Left lung (tissue), 10 donors: ENCODE data around the gene STAC2. TPM values are rescaled to one million over a fixed set of nuclear protein-coding genes. Genes with fewer than 3 reads are reported as not detected.

Experiments
- ATAC-seq: fragments of 200-7000 bp; cut with Tn5 transposase; one replicate; pipeline ENCODE4 v1.9.1; 2020; ENCODE audit warnings: moderate library complexity
- DNase-seq, 4 donors: peaks; one replicate each; pipeline ENCODE4 v3.0.0-alpha.2; 2013 to 2020
- H3K27ac ChIP-seq, 2 donors: fragments of 200-600 bp; sonication (generic) in 1 of 2; one replicate each; pipeline versions ENCODE4 v1.5.0 to v1.8.0; 2020 to 2021
- H3K27me3 ChIP-seq, 2 donors: fragments of 200-600 bp; sonication (generic) in 1 of 2; one replicate each; pipeline versions ENCODE4 v1.5.0 to v1.8.0; 2020 to 2021
- H3K36me3 ChIP-seq, 2 donors: fragments of 200-600 bp; sonication (generic) in 1 of 2; one replicate each; pipeline versions ENCODE4 v1.5.0 to v1.8.0; 2020 to 2021
- H3K4me1 ChIP-seq, 2 donors: fragments of 200-600 bp; one replicate each; pipeline ENCODE4 v1.8.0; 2021
- H3K4me3 ChIP-seq, 2 donors: fragments of 200-600 bp; sonication (generic) in 1 of 2; one replicate each; pipeline versions ENCODE4 v1.5.0 to v1.8.0; 2020 to 2021; ENCODE audit warnings: mild to moderate bottlenecking in 1 of 2
- H3K9me3 ChIP-seq, 2 donors: fragments of 200-600 bp; sonication (generic) in 1 of 2; one replicate each; pipeline versions ENCODE4 v1.5.0 to v1.8.0; 2020 to 2021
- intact Hi-C, 2 donors: fragments of 100-400 bp; cut with DNase I; formaldehyde crosslinking; loops; one replicate each; pipeline versions ENCODE4 v1.11.2 to v1.14.2; 2022
- polyA plus RNA-seq, 6 donors: library from polyadenylated mRNA; unstranded; fragments of 120-200 nt; gene quantifications; one replicate each; pipeline ENCODE4 v1.2.1, GENCODE V29; 2013; ENCODE audit not compliant: insufficient read length in 6 of 6
- total RNA-seq, 2 donors: library from RNA; stranded (reverse); fragmentation: NEBNext Ultra II Directional; extraction: Animal tissue kit (Norgen Biotek cat#: 25700); gene quantifications; one replicate each; pipeline ENCODE4 v1.2.1, GENCODE V29; 2021
- TF ChIP-seq, protein P1 (sequence below), 2 donors: fragments of 200-600 bp; sonication (generic) in 1 of 2; IDR thresholded peaks; one replicate each; pipeline versions ENCODE4 v1.5.0 to v1.8.0; 2021; ENCODE audit warnings: antibody characterized with exemption in 2 of 2
- donor health status: DM: no; HTN: yes; CAD: no.
- donor health status: DM: no; HTN: no; CAD: no.

STAC2 gene
- total and polyA plus RNA-seq, 8 donors, result 0.14 to 0.55 (median 0.23) TPM

GRCh38 chr17:39237586-39237985 lies 11.8 kb upstream of the STAC2 start:
- DNase-seq (no peak), ATAC-seq (no peak)
- no peaks in the 10 kb centered on the region for H3K9me3 ChIP-seq
- no peaks in the 10 kb centered on the region for H3K36me3 ChIP-seq
- peaks cover 0 to 61% of the 10 kb centered on the region in 2 donors for H3K27me3 ChIP-seq
- peaks cover 0 to 7% of the 10 kb centered on the region in 2 donors for H3K4me1 ChIP-seq
- intact Hi-C loops, result no loop called here
- TF ChIP-seq, protein P1, sequence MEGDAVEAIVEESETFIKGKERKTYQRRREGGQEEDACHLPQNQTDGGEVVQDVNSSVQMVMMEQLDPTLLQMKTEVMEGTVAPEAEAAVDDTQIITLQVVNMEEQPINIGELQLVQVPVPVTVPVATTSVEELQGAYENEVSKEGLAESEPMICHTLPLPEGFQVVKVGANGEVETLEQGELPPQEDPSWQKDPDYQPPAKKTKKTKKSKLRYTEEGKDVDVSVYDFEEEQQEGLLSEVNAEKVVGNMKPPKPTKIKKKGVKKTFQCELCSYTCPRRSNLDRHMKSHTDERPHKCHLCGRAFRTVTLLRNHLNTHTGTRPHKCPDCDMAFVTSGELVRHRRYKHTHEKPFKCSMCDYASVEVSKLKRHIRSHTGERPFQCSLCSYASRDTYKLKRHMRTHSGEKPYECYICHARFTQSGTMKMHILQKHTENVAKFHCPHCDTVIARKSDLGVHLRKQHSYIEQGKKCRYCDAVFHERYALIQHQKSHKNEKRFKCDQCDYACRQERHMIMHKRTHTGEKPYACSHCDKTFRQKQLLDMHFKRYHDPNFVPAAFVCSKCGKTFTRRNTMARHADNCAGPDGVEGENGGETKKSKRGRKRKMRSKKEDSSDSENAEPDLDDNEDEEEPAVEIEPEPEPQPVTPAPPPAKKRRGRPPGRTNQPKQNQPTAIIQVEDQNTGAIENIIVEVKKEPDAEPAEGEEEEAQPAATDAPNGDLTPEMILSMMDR (IDR thresholded peaks at IDR 0.05), result no peak
- no peak overlapping the region for H3K27ac ChIP-seq
- H3K4me3 ChIP-seq, result no peak overlapping the region

DNA sequence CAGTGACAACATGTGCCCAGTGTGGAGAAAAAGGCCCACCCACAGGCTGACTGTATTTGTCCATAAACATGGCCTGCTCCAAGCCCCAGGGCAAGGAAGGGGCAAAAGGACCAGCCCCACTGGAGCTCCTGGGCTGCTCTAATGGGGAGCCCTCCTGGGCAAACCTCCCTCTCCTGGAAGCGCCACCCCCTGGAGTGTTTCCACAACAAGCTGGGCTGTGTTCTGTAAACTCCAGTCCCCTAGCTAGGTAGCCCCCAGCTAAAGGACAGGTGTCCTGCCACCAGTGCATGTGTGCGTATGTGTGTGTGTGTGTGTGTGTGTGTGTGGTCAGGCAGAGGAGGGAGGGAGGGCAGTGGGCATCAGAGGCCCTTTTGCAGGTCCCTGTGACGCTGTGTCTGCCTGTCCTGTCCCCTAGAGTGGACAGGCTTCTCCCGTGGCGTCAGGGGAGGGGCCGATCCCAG lies 11.3 kb upstream of the STAC2 start:
- Histone ChIP-seq H3K27me3 (peaks cover 0 to 63% of the 10 kb centered on the region in 2 donors), H3K9me3 (no peaks in the 10 kb centered on the region), H3K4me3 (no peak overlapping the region), H3K27ac (no peak overlapping the region), H3K4me1 (peaks cover 4 to 7% of the 10 kb centered on the region in 2 donors), H3K36me3 (no peaks in the 10 kb centered on the region)
- TF ChIP-seq, protein P1 (IDR thresholded peaks at IDR 0.05), result no peak
- intact Hi-C loops, result no loop called here
- ATAC-seq (no peak), DNase-seq (no peak)

DNA sequence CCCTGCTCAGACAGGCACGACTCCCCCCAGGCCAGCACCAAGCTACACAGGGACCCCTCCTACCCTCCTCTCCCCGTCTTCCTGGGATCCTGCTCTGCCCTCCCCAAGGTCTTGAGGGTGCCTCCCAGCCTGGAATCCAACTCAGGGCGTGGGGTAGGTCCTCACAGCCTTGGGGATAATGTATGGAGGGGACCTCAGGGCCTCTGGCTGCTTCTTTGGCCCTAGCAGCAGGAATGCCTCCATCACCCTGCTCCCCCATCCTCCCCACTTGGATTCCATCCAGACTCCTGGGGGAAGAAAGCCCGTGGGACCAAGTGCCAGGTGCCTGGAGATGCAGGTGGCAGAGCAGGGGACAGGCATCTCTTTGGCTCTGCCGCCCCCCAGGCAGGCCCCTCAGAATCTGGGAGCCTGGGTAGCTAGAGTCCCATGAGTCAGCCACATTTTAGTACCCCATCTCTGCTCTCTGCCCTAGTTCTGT lies 10.7 kb upstream of the STAC2 start:
- DNase-seq (no peak), ATAC-seq (no peak)
- Histone ChIP-seq H3K4me1 (peaks cover 8 to 9% of the 10 kb centered on the region in 2 donors), H3K4me3 (no peak overlapping the region), H3K27me3 (peaks cover 0 to 63% of the 10 kb centered on the region in 2 donors), H3K27ac (no peak overlapping the region), H3K9me3 (no peaks in the 10 kb centered on the region), H3K36me3 (no peaks in the 10 kb centered on the region)
- intact Hi-C loops, result no loop called here
- TF ChIP-seq, protein P1 (IDR thresholded peaks at IDR 0.05), result no peak

DNA sequence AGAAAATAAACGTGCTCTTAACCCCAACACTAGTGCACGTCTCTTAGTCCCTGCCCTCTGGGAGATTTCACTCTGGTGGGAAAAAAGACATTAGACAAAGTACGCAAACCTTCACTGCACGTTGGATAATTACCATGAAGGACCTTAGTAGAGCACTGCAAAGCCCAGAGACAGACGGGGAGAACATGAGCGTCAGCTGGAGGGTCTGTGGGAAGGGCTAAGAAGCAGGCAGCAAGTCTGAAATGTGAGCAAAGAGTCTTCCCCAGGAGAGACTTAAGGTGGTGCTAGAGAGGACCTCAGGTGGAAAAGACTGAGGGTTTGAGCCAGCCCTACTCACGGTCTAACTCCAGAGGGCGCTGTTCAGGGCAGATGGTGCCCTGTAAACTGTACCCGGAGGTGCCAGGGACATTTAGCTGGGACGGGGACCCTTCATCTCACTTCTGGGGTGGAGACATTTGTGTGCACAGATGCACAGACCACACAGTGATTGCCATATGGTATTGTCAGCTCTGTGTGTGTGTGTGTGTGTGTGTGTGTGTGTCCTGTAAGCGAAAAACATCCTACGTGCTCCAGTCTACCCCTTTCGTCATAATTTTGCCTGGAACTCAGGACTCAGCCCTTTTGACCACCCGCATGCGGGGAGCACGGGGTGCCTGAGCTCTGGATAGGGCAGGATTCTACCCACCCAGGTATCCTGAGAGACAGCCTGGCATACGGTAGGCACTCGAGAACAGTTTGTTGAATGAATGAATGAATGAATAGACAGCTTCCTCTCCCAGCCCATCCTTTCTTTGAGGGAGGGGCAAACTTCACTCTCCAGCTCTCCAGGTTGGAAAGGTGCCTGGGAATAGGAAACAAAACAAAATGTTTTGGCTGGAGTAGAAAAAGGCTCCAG lies 10.1 kb upstream of the STAC2 start:
- H3K27ac ChIP-seq, result no peak overlapping the region
- TF ChIP-seq, protein P1 (IDR thresholded peaks at IDR 0.05), result peak; percentile 13 to 24
- peak in 1 of 4 donors; percentile 39 for DNase-seq
- intact Hi-C loops, result no loop called here
- H3K36me3 ChIP-seq, result no peaks in the 10 kb centered on the region
- no peaks in the 10 kb centered on the region for H3K9me3 ChIP-seq
- H3K4me1 ChIP-seq, result peaks cover 13% of the 10 kb centered on the region in 2 donors
- no peak overlapping the region for H3K4me3 ChIP-seq
- peaks cover 0 to 63% of the 10 kb centered on the region in 2 donors for H3K27me3 ChIP-seq
- ATAC-seq, result peak; percentile 50
